Measurements from ENCODE around the gene TDRD12. TPM values are rescaled to one million over a fixed set of nuclear protein-coding genes. Genes with fewer than 3 reads are reported as not detected.

The TDRD12 gene
- polyA plus RNA-seq, 1 donor (not counting 4 experiments of a cell fraction or from before 2014, with no cell fraction given): 0.04 TPM

- no peaks in the 10 kb centered on the region for H4K20me1 ChIP-seq (ENCODE audit: control insufficient read depth, extremely low read depth, insufficient read depth, low read length)
- H3K4me3 ChIP-seq (ENCODE audit: control insufficient read depth in 2 of 3, extremely low read depth in 1 of 3, insufficient read depth in 2 of 3, low read depth in 1 of 3, low read length in 3 of 3): no peak overlapping the region
- H3K9me1 ChIP-seq (ENCODE audit: control insufficient read depth, extremely low read depth, insufficient read depth, low read length): no peaks in the 10 kb centered on the region
- H3K27me3 ChIP-seq (ENCODE audit: control insufficient read depth, extremely low read depth, insufficient read depth, low read length): no peaks in the 10 kb centered on the region
- no peak overlapping the region for H3K9ac ChIP-seq (ENCODE audit: control insufficient read depth, extremely low read depth, insufficient read depth, low read length)
- H3K4me1 ChIP-seq (ENCODE audit: control insufficient read depth, extremely low read depth, insufficient read depth, low read length): no peaks in the 10 kb centered on the region
- no peak for DNase-seq (ENCODE audit: low read depth, low spot score)
- FAIRE-seq: no peak
- TF ChIP-seq CTCF (optimal IDR thresholded peaks at IDR 0.05 in 1 of 3, IDR thresholded peaks at IDR 0.05 in 1 of 3, conservative IDR thresholded peaks at IDR 0.05 in 1 of 3; ENCODE audit: extremely low read depth in 1 of 3, insufficient read depth in 2 of 3, low read length in 3 of 3): no peak
- peaks cover 3 to 13% of the 10 kb centered on the region in 2 experiments for H3K36me3 ChIP-seq (ENCODE audit: control insufficient read depth in 2 of 2, extremely low read depth in 1 of 2, insufficient read depth in 2 of 2, low read length in 2 of 2)
- H3K9me3 ChIP-seq (ENCODE audit: control insufficient read depth, low read depth, low read length): no peaks in the 10 kb centered on the region
- H2AFZ ChIP-seq (ENCODE audit: control insufficient read depth, low read length): no peak overlapping the region
- H3K79me2 ChIP-seq (ENCODE audit: control insufficient read depth, insufficient read depth, low read length): no peaks in the 10 kb centered on the region
- no peak overlapping the region for H3K27ac ChIP-seq (ENCODE audit: control insufficient read depth, insufficient read depth, low read length)
- no peak overlapping the region for H3K4me2 ChIP-seq (ENCODE audit: control insufficient read depth, extremely low read depth, insufficient read depth, low read depth, low read length)
- dilution Hi-C loops (cut with MboI; ENCODE audit: extremely low pct_ligation_motif_present, low sequenced_read_pairs): no loop called here
Measured at GRCh38 chr19:32717496-32717895, 2.1 kb upstream of the TDRD12 start.

- H3K4me3 ChIP-seq (ENCODE audit: control insufficient read depth in 2 of 3, extremely low read depth in 1 of 3, insufficient read depth in 2 of 3, low read depth in 1 of 3, low read length in 3 of 3): no peak overlapping the region
- no peaks in the 10 kb centered on the region for H3K4me1 ChIP-seq (ENCODE audit: control insufficient read depth, extremely low read depth, insufficient read depth, low read length)
- no peak overlapping the region for H3K9ac ChIP-seq (ENCODE audit: control insufficient read depth, extremely low read depth, insufficient read depth, low read length)
- no peak for TF ChIP-seq EZH2 (IDR thresholded peaks at IDR 0.05; ENCODE audit: low read length)
- TF ChIP-seq CTCF (optimal IDR thresholded peaks at IDR 0.05 in 1 of 3, IDR thresholded peaks at IDR 0.05 in 1 of 3, conservative IDR thresholded peaks at IDR 0.05 in 1 of 3; ENCODE audit: extremely low read depth in 1 of 3, insufficient read depth in 2 of 3, low read length in 3 of 3): no peak
- no peaks in the 10 kb centered on the region for H3K79me2 ChIP-seq (ENCODE audit: control insufficient read depth, insufficient read depth, low read length)
- H2AFZ ChIP-seq (ENCODE audit: control insufficient read depth, low read length): no peak overlapping the region
- H3K9me3 ChIP-seq (ENCODE audit: control insufficient read depth, low read depth, low read length): no peaks in the 10 kb centered on the region
- FAIRE-seq (no peak), DNase-seq (ENCODE audit: low read depth, low spot score) (no peak)
- no peaks in the 10 kb centered on the region for H3K27me3 ChIP-seq (ENCODE audit: control insufficient read depth, extremely low read depth, insufficient read depth, low read length)
- no peak overlapping the region for H3K4me2 ChIP-seq (ENCODE audit: control insufficient read depth, extremely low read depth, insufficient read depth, low read depth, low read length)
- no peak overlapping the region for H3K27ac ChIP-seq (ENCODE audit: control insufficient read depth, insufficient read depth, low read length)
- H3K36me3 ChIP-seq (ENCODE audit: control insufficient read depth in 2 of 2, extremely low read depth in 1 of 2, insufficient read depth in 2 of 2, low read length in 2 of 2): peaks cover 3 to 8% of the 10 kb centered on the region in 2 experiments
- no peaks in the 10 kb centered on the region for H3K9me1 ChIP-seq (ENCODE audit: control insufficient read depth, extremely low read depth, insufficient read depth, low read length)
- dilution Hi-C loops (cut with MboI; ENCODE audit: extremely low pct_ligation_motif_present, low sequenced_read_pairs): no loop called here
- no peaks in the 10 kb centered on the region for H4K20me1 ChIP-seq (ENCODE audit: control insufficient read depth, extremely low read depth, insufficient read depth, low read length)
Measured at GRCh38 chr19:32718286-32718685, 1.3 kb upstream of the TDRD12 start.
